Keratinocyte (primary cell): Measurements from ENCODE around the gene PTDSS2.

ENCODE experiments used
- EZH2 ChIP-seq: IDR thresholded peaks from one replicate; pipeline ENCODE4 v1.6.1; 2012; ENCODE audit warnings: inconsistent platforms, mild to moderate bottlenecking, low read length, moderate library complexity
- TF ChIP-seq, protein P1 (sequence below), 3 experiments: IDR thresholded peaks in 1 of 3; conservative IDR thresholded peaks in 1 of 3; optimal IDR thresholded peaks in 1 of 3; 2 replicates in 2 of 3; 3 replicates in 1 of 3; pipeline versions ENCODE3 to v1.5.1; 2011; ENCODE audit warnings: low read length in 3 of 3, mild to moderate bottlenecking in 3 of 3, moderate library complexity in 2 of 3, control low read depth in 1 of 3, inconsistent platforms in 1 of 3; ENCODE audit not compliant: insufficient read depth in 2 of 3; ENCODE audit errors: extremely low read depth in 1 of 3

DNA sequence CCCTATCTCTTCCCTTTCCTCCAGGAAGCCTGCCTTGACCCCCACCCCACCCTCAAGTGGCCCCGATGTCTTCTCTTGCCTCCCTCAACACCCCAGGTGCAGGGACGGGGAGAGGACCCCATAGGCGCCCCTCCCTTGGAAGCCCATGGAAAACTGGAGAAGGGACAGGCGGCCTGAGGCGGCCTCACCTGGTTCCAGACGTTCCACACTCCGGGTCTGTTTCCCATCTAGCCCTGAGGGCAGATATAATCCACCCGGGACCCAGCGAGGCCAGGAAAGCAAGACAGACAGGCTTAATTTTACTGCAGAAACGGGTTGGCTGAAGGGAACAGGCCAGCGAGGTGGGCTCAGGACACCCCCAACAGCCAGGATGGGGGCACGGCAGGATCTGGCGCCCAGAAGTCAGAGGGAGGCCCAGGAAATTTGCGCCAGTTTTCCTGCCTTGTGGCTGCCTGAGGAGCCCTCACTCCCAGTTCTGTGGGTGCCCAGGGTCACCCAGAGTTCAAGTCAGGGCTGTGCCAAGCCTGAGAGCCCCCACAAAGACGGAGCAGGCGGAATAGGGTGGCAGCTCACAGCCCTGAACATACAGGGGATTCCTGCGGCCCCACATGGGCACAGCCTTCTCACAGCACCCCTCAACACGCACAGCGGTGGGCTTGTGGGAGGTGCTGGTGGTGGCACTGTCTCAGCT lies 32.3 kb upstream of the PTDSS2 start:
- TF ChIP-seq, protein P1, sequence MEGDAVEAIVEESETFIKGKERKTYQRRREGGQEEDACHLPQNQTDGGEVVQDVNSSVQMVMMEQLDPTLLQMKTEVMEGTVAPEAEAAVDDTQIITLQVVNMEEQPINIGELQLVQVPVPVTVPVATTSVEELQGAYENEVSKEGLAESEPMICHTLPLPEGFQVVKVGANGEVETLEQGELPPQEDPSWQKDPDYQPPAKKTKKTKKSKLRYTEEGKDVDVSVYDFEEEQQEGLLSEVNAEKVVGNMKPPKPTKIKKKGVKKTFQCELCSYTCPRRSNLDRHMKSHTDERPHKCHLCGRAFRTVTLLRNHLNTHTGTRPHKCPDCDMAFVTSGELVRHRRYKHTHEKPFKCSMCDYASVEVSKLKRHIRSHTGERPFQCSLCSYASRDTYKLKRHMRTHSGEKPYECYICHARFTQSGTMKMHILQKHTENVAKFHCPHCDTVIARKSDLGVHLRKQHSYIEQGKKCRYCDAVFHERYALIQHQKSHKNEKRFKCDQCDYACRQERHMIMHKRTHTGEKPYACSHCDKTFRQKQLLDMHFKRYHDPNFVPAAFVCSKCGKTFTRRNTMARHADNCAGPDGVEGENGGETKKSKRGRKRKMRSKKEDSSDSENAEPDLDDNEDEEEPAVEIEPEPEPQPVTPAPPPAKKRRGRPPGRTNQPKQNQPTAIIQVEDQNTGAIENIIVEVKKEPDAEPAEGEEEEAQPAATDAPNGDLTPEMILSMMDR (optimal IDR thresholded peaks at IDR 0.05 in 1 of 3, IDR thresholded peaks at IDR 0.05 in 1 of 3, conservative IDR thresholded peaks at IDR 0.05 in 1 of 3; ENCODE audit: extremely low read depth in 1 of 3, insufficient read depth in 2 of 3, low read length in 3 of 3), result no peak
- no peak for TF ChIP-seq EZH2
